ENCODE data around the gene ESYT1.

DNA sequence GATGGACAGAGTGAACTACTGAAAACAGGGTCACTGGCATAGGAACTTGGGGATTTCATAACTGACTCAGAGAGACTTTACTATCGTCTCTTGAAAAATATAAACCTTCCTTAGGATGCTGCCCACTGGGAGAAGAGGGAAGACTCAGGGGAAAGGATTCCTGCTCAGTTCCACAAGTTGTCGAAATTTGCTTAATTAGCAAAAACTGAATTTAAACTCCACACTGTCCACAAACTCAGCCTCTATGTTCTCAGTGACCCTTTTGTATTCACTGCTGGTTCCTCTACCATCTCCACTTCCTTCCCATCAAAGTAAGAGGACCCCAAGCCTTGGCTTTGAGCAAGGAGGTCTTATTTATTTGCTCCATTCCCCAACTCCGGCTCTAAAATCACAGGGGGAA, 17.1 kb downstream of the ESYT1 start:
- TF ChIP-seq CTCF (IDR thresholded peaks at IDR 0.05) = no peak
- no peak for TF ChIP-seq POLR2A (IDR thresholded peaks at IDR 0.05)

All from heart left ventricle (tissue), 13 donors.